ENCODE data around the gene HPCA.

HPCA gene

GRCh38 chr1:32878183-32878582, 8.1 kb upstream of the HPCA start:
- Histone ChIP-seq H3K79me2 (no peaks in the 10 kb centered on the region), H2AFZ (no peak overlapping the region), H3K36me3 (ENCODE audit: control insufficient read depth, insufficient read depth, low read length) (no peaks in the 10 kb centered on the region), H3K4me1 (no peaks in the 10 kb centered on the region), H3K4me3 (ENCODE audit: low read depth, low read length) (no peak overlapping the region), H3K27me3 (ENCODE audit: control insufficient read depth, insufficient read depth, low read length) (no peaks in the 10 kb centered on the region), H3K27ac (no peak overlapping the region), H3K4me2 (ENCODE audit: low read length) (no peak overlapping the region), H3K9ac (no peak overlapping the region), H3K9me3 (ENCODE audit: control insufficient read depth, low read length) (no peaks in the 10 kb centered on the region)
- TF ChIP-seq CTCF (IDR thresholded peaks at IDR 0.05), result no peak

GRCh38 chr1:32878637-32879041, 7.7 kb upstream of the HPCA start:
- Histone ChIP-seq H3K4me1 (no peaks in the 10 kb centered on the region), H3K36me3 (ENCODE audit: control insufficient read depth, insufficient read depth, low read length) (no peaks in the 10 kb centered on the region), H3K9ac (no peak overlapping the region), H3K4me2 (ENCODE audit: low read length) (no peak overlapping the region), H3K79me2 (no peaks in the 10 kb centered on the region), H3K9me3 (ENCODE audit: control insufficient read depth, low read length) (no peaks in the 10 kb centered on the region), H2AFZ (no peak overlapping the region), H3K4me3 (ENCODE audit: low read depth, low read length) (no peak overlapping the region), H3K27me3 (ENCODE audit: control insufficient read depth, insufficient read depth, low read length) (no peaks in the 10 kb centered on the region), H3K27ac (no peak overlapping the region)
- no peak for TF ChIP-seq CTCF (IDR thresholded peaks at IDR 0.05)

- H2AFZ ChIP-seq, result no peak overlapping the region
- no peaks in the 10 kb centered on the region for H3K79me2 ChIP-seq
- no peak overlapping the region for H3K4me2 ChIP-seq (ENCODE audit: low read length)
- H3K27ac ChIP-seq, result no peak overlapping the region
- H3K36me3 ChIP-seq (ENCODE audit: control insufficient read depth, insufficient read depth, low read length), result no peaks in the 10 kb centered on the region
- no peaks in the 10 kb centered on the region for H3K9me3 ChIP-seq (ENCODE audit: control insufficient read depth, low read length)
- no peak overlapping the region for H3K9ac ChIP-seq
- no peaks in the 10 kb centered on the region for H3K4me1 ChIP-seq
- H3K4me3 ChIP-seq (ENCODE audit: low read depth, low read length), result no peak overlapping the region
- TF ChIP-seq CTCF (IDR thresholded peaks at IDR 0.05), result no peak
- no peaks in the 10 kb centered on the region for H3K27me3 ChIP-seq (ENCODE audit: control insufficient read depth, insufficient read depth, low read length)
Measured at GRCh38 chr1:32881291-32881690, 5.0 kb upstream of the HPCA start.

GRCh38 chr1:32881871-32882850, 4.1 kb upstream of the HPCA start:
- H3K27ac ChIP-seq, result no peak overlapping the region
- no peak overlapping the region for H3K4me2 ChIP-seq (ENCODE audit: low read length)
- no peaks in the 10 kb centered on the region for H3K27me3 ChIP-seq (ENCODE audit: control insufficient read depth, insufficient read depth, low read length)
- H3K9me3 ChIP-seq (ENCODE audit: control insufficient read depth, low read length), result no peaks in the 10 kb centered on the region
- no peaks in the 10 kb centered on the region for H3K36me3 ChIP-seq (ENCODE audit: control insufficient read depth, insufficient read depth, low read length)
- no peak for TF ChIP-seq CTCF (IDR thresholded peaks at IDR 0.05)
- H3K79me2 ChIP-seq, result no peaks in the 10 kb centered on the region
- no peak overlapping the region for H3K4me3 ChIP-seq (ENCODE audit: low read depth, low read length)
- H3K9ac ChIP-seq, result no peak overlapping the region
- H2AFZ ChIP-seq, result peak overlapping the region; percentile 8
- H3K4me1 ChIP-seq, result no peaks in the 10 kb centered on the region
